Muscle layer of duodenum (tissue), 2 donors: ENCODE data around the gene PAH.

ENCODE experiments used
- H3K27ac ChIP-seq: one replicate; pipeline ENCODE4 v1.7.0; 2013; ENCODE audit warnings: mild to moderate bottlenecking, low read length
- H3K27me3 ChIP-seq: one replicate; pipeline ENCODE4 v1.7.0; 2013; ENCODE audit warnings: low read depth, mild to moderate bottlenecking, control low read depth, low read length
- H3K36me3 ChIP-seq, 2 donors: one replicate each; pipeline ENCODE4 v1.7.0; 2013; ENCODE audit warnings: low read length in 2 of 2, control low read depth in 1 of 2, mild to moderate bottlenecking in 1 of 2; ENCODE audit not compliant: insufficient read depth in 2 of 2, control insufficient read depth in 1 of 2
- H3K4me1 ChIP-seq, 2 donors: one replicate each; pipeline ENCODE4 v1.7.0; 2013; ENCODE audit warnings: low read length in 2 of 2, mild to moderate bottlenecking in 2 of 2, control low read depth in 1 of 2, moderate library complexity in 1 of 2; ENCODE audit not compliant: insufficient read depth in 2 of 2, control insufficient read depth in 1 of 2
- H3K4me3 ChIP-seq, 2 donors: one replicate each; pipeline ENCODE4 v1.7.0; 2013; ENCODE audit warnings: low read length in 2 of 2, low read depth in 1 of 2, mild to moderate bottlenecking in 1 of 2
- H3K9me3 ChIP-seq, 2 donors: one replicate each; pipeline ENCODE4 v1.7.0; 2013; ENCODE audit warnings: low read length in 2 of 2, control low read depth in 1 of 2, mild to moderate bottlenecking in 1 of 2; ENCODE audit not compliant: control insufficient read depth in 1 of 2
- donor health status: healthy.

Gene PAH

DNA sequence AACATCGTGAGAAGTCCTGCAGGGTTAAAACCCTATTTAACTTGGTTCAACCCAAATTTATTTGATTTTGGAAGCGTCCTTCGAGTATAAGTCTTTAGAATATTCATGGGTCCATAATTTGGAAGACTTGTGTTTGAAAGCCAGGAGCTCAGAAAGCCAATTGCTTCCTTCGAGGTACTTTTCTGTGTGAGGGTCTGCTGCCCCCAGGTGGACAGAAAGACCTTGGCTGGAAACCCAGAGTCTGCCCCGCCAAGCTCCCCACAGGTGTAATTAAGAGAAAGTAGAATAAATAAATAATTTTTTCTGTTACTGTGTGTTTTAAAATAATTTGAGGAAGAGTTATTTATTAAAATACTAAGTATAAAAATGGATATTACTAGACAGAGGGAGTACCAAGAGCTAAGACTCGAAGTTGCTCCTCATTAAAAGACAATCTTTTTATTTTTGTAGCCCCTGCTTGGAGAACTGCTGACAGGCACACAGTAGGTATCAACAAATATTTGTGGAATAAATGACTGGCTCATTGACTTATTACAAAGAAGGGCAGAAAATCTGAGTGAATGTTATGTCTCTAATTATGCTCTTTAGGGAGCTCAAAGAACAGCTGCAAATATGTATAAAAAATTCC is 105.8 kb downstream of the PAH start:
- no peaks in the 10 kb centered on the region for H3K36me3 ChIP-seq
- H3K27ac ChIP-seq = no peak overlapping the region
- H3K4me3 ChIP-seq = no peak overlapping the region
- no peaks in the 10 kb centered on the region for H3K9me3 ChIP-seq
- no peaks in the 10 kb centered on the region for H3K27me3 ChIP-seq
- no peaks in the 10 kb centered on the region for H3K4me1 ChIP-seq

DNA sequence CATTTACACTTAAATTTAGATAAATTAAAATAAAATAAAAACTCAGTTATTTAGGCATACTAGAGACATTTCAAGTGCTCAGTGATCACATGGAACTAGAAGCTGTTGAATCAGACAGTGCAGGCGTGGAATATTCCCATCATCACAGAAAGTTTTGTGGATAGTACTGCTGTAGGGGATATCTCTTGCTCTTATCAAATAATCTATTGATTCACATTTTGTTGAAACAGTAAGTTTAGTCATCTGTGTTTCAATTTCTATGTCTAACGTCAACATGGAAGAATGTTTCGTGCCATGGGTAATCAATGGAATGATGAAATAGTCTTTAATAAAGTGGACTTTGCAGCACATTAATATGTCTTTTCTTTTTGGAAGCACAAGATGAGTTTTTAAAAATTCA is 108.6 kb downstream of the PAH start:
- Histone ChIP-seq H3K27me3 (no peaks in the 10 kb centered on the region), H3K36me3 (no peaks in the 10 kb centered on the region), H3K9me3 (no peaks in the 10 kb centered on the region), H3K4me3 (no peak overlapping the region), H3K27ac (no peak overlapping the region), H3K4me1 (no peaks in the 10 kb centered on the region)

DNA sequence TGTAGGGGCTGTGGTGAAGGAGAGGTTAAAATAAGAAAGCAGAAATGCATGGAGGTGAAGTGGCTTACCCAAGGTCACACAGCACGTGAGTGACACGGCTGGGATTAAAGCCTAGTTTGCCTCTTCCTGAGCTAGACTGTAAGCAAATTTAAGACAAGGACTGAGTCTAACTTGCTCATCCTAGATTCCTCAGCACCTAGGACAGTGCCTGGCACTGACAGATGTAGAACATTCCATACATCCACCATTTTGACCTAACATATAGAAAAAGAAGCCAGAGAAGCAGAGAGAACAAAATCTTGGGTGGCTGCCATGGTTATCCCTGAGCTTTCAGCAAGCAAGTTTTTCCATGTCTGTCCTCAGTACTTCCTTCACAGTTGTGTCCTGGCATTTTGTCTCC is 110.5 kb downstream of the PAH start:
- no peak overlapping the region for H3K27ac ChIP-seq
- H3K36me3 ChIP-seq = no peaks in the 10 kb centered on the region
- H3K27me3 ChIP-seq = no peaks in the 10 kb centered on the region
- no peak overlapping the region for H3K4me3 ChIP-seq
- H3K9me3 ChIP-seq = no peaks in the 10 kb centered on the region
- no peaks in the 10 kb centered on the region for H3K4me1 ChIP-seq

DNA sequence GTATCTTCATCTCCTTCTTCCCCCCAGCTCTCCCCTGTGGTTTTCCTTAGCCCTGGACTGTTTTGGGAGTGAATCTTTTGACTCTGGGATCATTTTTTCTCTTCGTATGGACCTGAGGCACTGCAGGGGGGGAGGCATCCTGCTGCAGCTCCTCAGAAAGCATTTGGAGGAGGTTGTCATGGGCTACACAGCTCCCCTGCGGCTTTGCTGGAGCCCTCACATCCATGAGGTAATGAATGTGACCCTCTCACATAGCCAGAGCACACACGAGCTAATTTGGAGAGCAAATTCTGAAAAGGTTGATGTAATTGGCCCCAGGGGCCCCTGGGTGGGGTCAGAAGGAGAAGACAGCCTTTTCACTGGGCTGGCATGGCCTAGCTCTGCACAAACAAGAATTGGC is 110.9 kb downstream of the PAH start:
- H3K36me3 ChIP-seq = no peaks in the 10 kb centered on the region
- no peak overlapping the region for H3K4me3 ChIP-seq
- H3K27ac ChIP-seq = no peak overlapping the region
- H3K4me1 ChIP-seq = no peaks in the 10 kb centered on the region
- H3K9me3 ChIP-seq = no peaks in the 10 kb centered on the region
- no peaks in the 10 kb centered on the region for H3K27me3 ChIP-seq

DNA sequence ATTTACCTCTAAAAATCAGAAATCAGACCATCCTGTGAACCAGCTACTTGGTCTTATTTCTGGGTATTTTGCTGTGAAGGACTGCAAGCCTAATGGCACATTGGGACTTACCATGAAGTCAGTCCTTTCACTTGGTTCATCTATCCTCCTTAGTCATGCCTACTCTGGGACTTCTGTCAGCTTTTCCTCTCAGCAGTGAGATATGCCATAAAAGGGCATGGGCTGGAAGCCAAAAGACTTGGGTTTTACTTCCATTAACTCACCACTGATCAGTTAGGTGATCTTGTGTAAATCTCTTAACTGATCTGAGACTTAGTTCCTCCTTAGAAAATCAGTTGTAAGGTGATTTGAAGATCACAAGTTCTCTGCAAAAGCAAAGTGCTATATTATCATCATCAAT is 116.5 kb downstream of the PAH start:
- Histone ChIP-seq H3K4me1 (no peaks in the 10 kb centered on the region), H3K36me3 (no peaks in the 10 kb centered on the region), H3K4me3 (no peak overlapping the region), H3K27ac (no peak overlapping the region), H3K27me3 (no peaks in the 10 kb centered on the region), H3K9me3 (no peaks in the 10 kb centered on the region)

DNA sequence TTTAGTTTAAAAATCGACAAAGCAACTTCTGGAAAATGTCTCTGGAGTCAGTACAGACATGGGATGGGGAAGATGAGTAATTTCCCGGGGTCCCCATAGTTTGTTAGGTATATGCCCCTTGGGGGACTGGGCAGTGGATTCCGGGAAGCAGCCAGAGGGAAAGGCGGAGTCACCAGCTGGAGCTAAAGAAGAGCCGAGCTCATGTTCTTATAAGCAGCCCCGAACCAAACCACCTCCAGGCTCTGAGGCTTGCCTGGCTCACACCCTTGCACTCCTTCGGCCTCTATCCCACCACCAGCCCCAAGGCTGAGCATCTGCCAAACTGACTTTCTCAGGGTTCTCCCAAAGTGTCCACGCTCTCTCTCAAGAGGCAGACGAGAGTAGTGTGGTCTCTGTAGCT is 117.8 kb downstream of the PAH start:
- Histone ChIP-seq H3K27me3 (no peaks in the 10 kb centered on the region), H3K27ac (no peak overlapping the region), H3K36me3 (no peaks in the 10 kb centered on the region), H3K4me3 (no peak overlapping the region), H3K4me1 (no peaks in the 10 kb centered on the region), H3K9me3 (no peaks in the 10 kb centered on the region)

DNA sequence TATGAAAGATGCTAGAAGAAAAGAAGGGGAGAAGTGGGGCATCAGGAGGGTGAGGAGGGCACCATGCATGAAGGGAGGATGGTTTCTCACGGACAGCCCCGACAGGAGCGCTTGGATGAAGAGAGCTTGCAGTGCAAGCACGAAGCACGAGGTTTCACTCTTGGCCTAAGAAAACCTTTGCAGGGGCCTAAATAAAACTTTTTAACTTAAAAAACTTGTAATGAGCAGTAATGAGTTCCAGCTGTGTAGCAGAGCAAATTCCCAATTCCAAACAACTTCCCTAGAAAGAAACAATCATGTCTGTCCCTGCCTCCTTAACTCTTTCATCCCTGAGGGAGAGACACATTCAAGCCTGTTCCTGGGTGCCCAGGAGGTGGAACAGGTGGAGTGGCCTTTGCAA is 119.5 kb downstream of the PAH start:
- H3K4me3 ChIP-seq = no peak overlapping the region
- no peaks in the 10 kb centered on the region for H3K9me3 ChIP-seq
- no peak overlapping the region for H3K27ac ChIP-seq
- no peaks in the 10 kb centered on the region for H3K27me3 ChIP-seq
- H3K36me3 ChIP-seq = no peaks in the 10 kb centered on the region
- no peaks in the 10 kb centered on the region for H3K4me1 ChIP-seq

DNA sequence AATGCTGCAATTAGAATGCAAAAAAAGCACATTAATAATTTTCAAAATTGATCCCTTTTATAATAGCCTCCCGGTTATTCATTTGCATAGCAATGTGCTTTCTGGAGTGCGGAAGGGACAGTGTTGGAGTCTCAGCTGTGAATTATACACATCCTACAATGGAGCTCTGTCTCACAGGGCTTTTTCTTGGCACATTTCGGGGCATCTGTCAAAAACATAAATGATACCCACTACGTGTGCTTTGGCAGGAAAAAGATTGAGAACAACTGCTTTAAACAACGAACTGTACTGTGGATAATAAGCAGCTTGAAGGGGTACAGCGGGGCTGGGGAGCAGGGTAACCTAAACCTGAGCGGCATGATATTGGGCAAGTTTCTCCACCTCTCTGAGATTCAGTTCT is 123.1 kb downstream of the PAH start:
- no peaks in the 10 kb centered on the region for H3K4me1 ChIP-seq
- no peaks in the 10 kb centered on the region for H3K27me3 ChIP-seq
- no peak overlapping the region for H3K27ac ChIP-seq
- no peak overlapping the region for H3K4me3 ChIP-seq
- no peaks in the 10 kb centered on the region for H3K9me3 ChIP-seq
- no peaks in the 10 kb centered on the region for H3K36me3 ChIP-seq
